Measurements from ENCODE around the gene TPCN1.

DNA sequence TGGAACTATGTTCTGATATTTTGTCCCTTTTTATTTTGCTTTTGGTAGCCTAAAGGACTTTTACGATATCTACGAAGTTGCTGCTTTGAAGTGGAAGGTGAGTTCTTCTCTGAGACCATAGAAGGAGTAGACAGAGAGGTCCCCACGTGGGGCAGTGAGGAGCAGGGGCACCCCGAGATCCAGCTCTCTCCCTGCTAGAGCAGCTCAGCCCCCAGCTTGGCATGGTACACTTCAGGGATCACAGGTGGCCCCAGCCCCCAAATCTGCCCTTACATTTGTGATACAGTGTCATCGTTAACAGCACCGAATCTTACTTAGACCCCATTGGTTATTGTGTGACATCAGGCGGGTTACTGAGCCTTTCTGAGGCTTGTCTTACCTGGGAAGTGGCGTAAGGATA is 56.9 kb downstream of the TPCN1 start:
- TF ChIP-seq EZH2 (IDR thresholded peaks at IDR 0.05): no peak
- no peak for TF ChIP-seq FOXP2 (optimal IDR thresholded peaks at IDR 0.05; ENCODE audit: control extremely low read depth, extremely low read length, insufficient read depth)
